HUDEP-2 (cell line): ENCODE measurements around the gene ARNT2.
"Not testable (repeated sequence)": the region's sequence is repeated elsewhere in the genome, so short reads cannot be mapped to it uniquely, and the experiment has no call there.

Experiments used
- DNase-seq, 76 experiments: peaks; one replicate each; lab custom pipeline; 2025; ENCODE audit not compliant: unreplicated experiment in 76 of 76; lab: John Stamatoyannopoulos, UW

Gene ARNT2

DNA sequence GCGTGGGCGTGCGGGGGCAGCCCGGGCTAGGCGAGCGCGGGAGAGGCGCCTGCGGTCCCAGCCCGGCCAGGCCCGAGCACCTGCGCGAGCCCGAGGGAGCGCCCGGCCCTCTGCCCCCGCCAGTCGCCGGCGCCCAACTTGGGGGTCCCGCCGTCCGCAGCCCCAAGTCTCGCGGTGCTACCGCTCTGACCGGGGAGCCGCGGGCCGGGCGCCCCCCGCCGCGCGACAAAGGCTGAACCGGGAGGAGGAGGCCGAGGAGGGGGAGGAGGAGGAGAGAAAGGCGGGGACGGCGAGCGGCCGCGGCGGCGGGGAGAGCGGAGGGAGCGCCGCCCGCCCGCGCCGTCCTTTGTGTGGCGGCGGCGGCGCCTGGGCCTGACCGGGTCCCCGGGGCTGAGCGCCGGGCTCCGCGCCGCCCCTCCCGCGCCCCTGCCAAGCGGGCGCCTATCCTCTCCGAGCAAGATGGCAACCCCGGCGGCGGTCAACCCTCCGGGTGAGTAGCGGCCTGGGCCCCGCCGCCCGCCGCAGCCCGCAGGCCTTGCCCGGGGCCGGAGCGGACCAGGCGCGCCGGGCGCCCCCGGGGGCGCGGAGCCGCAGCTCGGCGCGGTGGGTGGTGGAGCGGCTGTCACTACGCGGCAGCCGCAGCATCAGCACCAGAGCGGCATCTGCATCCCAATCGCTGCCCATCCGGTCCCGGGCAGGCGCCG is at the start of gene ARNT2:
Gene ARNT2 (plus strand): TSS at position 326 of the 704 bp plus-strand sequence. CDS start 134 bp downstream, at position 460.
- DNase-seq: no peak

DNA sequence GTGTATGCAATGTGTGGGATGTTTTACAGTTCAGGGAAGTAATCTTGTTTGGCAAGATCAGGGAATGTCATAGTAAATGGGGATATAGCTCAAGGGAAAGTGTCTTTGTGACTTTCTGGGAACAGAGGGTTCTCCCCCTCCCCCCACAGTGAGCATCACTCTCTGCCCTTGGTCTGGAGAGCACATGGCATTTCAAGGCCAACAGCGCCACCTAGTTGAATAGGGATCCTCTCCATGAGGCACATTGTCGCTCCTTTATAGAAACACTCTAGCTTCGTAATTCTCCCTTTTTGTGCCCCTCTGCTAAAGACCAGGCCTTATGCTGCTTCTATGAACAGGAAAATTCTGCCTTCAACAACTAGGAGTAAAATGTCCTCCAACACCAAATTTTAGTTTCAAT is 37.1 kb upstream of the ARNT2 start:
- peak in 19 of 76 experiments; percentile 1 to 40 (median 6) for DNase-seq

GRCh38 chr15:80367661-80368060 is 36.5 kb upstream of the ARNT2 start:
- DNase-seq: no peak

GRCh38 chr15:80371924-80372323 is 32.3 kb upstream of the ARNT2 start:
- DNase-seq: no peak

GRCh38 chr15:80374441-80374840 is 29.7 kb upstream of the ARNT2 start:
- no peak for DNase-seq

DNA sequence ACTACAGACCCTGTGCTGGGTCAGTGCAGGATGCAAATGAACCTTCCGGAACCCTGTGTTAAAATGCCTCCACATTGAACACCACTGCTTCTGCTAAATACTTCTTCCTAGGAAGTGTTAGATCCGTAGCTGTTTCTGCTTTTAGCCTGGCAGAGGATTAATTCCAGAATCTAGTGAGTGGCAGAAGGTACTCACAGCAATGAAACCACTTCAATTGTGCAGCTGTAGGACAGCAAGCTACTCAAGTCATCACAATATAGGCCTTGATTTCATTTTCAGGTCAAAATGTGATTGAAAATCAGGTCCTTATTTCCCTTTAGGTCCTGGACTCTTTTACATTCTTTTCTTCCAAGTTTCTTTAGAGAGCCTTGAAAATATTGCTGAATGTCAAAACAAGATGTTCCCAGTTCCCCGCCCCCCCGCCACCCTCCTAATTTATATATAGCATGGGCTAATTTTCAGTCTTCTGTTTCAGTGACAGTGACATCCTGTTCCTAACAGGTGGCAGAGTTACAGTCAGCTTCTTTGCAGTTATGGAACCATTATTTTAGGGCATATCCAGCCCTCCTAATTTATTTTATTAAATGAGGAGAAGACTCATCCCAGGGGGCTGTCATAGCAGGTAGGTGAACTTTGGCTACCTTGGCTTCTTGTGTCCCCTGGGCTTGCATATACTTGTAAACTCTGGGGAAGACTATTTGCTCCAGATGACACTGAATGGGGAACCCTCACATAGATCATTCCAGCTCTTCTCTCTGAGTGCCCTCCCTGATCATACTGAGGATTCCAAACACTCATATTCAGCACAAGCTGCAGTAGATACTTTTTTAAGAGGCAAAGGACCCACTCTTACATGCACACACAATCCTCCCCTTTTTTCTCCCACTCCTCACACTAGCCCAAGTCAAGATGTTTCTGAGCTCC is 28.0 kb upstream of the ARNT2 start:
- DNase-seq: no peak

GRCh38 chr15:80379693-80380092 is 24.5 kb upstream of the ARNT2 start:
- no peak for DNase-seq

DNA sequence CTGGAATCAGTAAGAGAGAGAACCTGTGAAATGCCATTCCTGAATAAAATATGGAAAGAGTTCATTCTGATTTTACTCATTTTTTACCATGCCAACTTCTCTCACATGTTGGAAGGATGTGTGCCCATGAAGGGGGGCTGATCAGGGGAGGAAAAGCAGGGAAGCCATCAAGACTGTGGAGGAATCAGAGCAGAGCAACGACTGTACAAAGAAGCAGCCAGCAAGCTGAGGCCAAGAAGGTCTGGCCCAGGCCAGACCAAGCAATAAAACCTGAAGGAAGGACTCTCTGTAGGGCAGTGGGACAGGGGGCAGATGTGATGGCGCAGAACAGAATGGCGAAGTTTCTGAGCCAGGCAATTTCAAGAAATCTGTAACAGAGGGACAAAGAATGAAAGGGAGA is 24.0 kb upstream of the ARNT2 start:
- no peak for DNase-seq

DNA sequence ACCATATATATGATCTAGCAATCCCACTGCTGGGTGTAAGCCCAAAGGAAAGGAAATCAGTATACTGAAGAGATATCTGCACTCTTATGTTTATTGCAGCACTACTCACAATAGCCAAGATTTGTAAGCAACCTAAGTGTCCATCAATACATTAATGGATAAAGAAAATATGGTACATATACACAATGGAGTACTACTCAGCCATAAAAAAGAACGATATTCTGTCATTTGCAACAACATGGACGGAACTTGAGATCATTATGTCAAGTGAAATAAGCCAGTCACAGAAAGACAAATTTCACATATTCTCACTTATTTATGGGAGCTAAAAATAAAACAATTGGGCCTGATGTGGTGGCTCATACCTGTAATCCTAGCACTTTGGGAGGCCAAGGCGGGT is 21.9 kb upstream of the ARNT2 start:
- DNase-seq: no peak

- no peak for DNase-seq
Observed at GRCh38 chr15:80384432-80384831, 19.8 kb upstream of the ARNT2 start.

DNA sequence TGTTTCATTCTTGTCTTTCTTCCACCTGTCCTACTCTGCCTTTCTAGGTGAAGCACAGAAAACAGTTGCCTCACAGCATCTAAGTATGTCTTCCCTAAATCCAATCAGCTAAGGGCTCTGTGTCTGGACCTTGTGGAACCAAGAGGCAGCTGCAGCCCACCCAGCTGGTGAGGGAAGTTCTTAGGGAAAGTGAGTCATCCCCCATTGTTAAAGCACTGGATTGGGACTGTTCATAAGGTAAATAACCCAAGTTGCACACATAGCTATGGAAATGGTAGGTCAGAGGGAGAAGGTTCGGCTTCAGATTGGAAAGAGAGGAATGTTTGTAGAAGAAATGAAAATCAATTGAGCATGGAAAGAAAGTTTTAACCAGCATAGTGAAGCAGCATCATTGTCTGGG is 18.0 kb upstream of the ARNT2 start:
- no peak for DNase-seq

DNA sequence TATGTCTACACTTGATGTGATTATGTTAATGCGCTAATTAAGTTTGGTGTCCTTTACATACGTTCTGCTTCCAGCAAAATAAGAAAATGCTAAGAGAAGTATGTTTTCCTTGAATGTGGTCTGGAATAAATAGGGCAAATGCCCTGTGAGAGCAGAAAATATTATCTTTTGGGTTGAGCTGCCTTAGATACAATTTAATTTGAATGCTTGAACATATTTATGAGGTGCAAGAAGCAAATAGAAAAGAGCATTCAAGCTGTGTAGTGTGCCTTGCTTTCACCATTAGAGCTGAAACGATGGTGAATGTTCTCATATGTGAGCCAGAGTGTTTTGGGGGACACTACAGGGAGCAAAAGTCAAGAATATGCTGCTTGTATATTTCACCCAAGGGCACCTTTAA is 15.9 kb upstream of the ARNT2 start:
- no peak for DNase-seq

- no peak for DNase-seq
Observed at GRCh38 chr15:80389370-80389769, 14.8 kb upstream of the ARNT2 start.

DNA sequence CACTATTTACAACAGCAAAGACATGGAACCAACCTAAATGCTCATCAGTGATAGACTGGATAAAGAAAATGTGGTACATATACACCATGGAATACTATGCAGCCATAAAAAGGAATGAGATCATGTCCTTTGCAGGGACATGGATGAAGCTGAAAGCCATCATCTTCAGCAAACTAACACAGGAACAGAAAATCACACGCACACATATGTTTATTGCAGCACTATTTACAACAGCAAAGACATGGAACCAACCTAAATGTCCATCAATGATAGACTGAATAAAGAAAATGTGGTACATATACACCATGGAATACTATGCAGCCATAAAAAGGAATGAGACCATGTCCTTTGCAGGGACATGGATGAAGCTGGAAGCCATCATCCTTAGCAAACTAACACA is 13.2 kb upstream of the ARNT2 start:
- DNase-seq: not testable (repeated sequence)

- DNase-seq: no peak
Observed at GRCh38 chr15:80395616-80396015, 8.6 kb upstream of the ARNT2 start.

- DNase-seq: no peak
Observed at GRCh38 chr15:80396096-80396495, 8.1 kb upstream of the ARNT2 start.

- DNase-seq: no peak
Observed at GRCh38 chr15:80399508-80399907, 4.7 kb upstream of the ARNT2 start.

DNA sequence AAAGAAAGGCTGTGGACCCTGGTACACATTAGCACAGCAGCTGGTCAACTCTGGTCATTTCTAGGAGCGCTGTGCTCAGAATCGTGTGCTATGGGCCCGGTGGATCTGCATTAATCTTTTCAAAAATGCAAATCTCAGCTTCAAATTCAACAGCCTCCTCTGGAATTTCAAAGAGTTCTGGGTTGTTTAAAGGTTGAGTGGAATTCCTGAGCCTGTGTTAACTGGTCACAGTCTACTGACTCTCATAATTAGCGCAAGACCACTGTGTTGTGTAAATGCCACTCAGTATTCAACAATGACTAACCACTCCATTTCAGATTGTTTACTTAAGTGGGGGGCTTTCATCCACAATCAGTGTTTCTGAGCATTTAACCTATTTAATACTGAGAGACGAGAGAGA is 2.7 kb upstream of the ARNT2 start:
- no peak for DNase-seq

DNA sequence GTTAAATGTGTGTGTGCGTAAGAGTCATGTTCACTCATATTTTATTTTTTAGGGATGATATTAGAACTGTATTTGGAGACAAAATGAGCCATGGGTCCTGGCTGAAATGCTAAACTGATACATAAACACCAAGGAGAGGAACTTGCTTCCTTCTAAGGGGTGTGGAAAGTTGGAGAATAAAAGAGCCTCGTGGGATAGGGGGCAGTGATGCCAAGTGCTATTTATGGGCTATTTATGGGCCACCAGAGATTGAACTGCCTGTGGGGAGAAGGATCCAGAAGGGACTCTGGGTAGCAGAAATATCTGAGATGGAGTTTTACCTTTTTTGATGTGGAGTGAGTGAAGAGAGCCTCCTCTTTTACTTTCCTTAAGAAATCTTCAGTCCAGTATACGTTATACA is 1.8 kb upstream of the ARNT2 start:
- DNase-seq: no peak

DNA sequence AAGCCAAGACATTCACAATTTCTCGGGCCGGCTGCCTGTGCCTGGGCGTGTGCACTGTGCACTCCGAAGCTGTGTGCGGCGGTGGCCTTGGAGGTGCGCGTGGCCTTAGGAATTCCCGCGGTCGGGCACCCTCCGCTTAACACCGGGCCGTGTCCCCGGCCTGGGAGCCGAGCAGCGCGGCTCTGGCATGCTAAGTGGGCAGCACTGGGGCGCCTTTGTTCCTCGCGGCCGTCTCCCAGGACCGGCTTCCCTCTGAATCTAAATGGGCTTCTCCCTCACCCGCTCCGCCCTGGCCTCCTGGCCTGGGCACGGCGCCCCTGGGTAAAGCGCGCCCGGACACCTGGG is 498 bp upstream of the ARNT2 start:
- DNase-seq: peak in 1 of 76 experiments; percentile 1

GRCh38 chr15:80404761-80405553 is 775 bp downstream of the ARNT2 start:
- DNase-seq: no peak
